Neuronal stem cell (in vitro differentiated cells): ENCODE measurements around the gene TMEM176B.

Source experiments
- DNase-seq: peaks from one replicate; pipeline ENCODE4 v3.0.0-alpha.2; 2013; ENCODE audit warnings: low spot score
- H2AFZ ChIP-seq: one replicate; pipeline ENCODE4 v1.6.1; 2013; ENCODE audit warnings: mild to moderate bottlenecking, low read length, inconsistent platforms
- H2AK5ac ChIP-seq: 2 replicates; pipeline ENCODE4 v1.6.1; 2013; ENCODE audit warnings: low read depth, mild to moderate bottlenecking, inconsistent platforms, low read length, moderate library complexity, mixed read lengths
- H2BK120ac ChIP-seq: 2 replicates; pipeline ENCODE4 v1.6.1; 2013; ENCODE audit warnings: low read depth, mild to moderate bottlenecking, inconsistent platforms, low read length, moderate library complexity, mixed read lengths
- H2BK12ac ChIP-seq: one replicate; pipeline ENCODE4 v1.6.1; 2013; ENCODE audit warnings: low read length, inconsistent platforms
- H2BK15ac ChIP-seq: 2 replicates; pipeline ENCODE4 v1.6.1; 2013; ENCODE audit warnings: mild to moderate bottlenecking, low read length, inconsistent platforms, mixed read lengths
- H2BK5ac ChIP-seq: one replicate; pipeline ENCODE4 v1.6.1; 2013; ENCODE audit warnings: inconsistent platforms, mild to moderate bottlenecking, low read length, moderate library complexity
- H3K14ac ChIP-seq: one replicate; pipeline ENCODE4 v1.6.1; 2013; ENCODE audit warnings: low read length, inconsistent platforms
- H3K18ac ChIP-seq: 2 replicates; pipeline ENCODE4 v1.6.1; 2013; ENCODE audit warnings: low read length, inconsistent platforms
- H3K23ac ChIP-seq: 2 replicates; pipeline ENCODE4 v1.6.1; 2013; ENCODE audit warnings: low read depth, mild to moderate bottlenecking, mixed read lengths, low read length, inconsistent platforms; ENCODE audit not compliant: poor library complexity
- H3K27ac ChIP-seq: replicated peaks from 3 replicates; pipeline ENCODE4 v1.5.1; 2013; ENCODE audit warnings: low read length, inconsistent platforms
- H3K27me3 ChIP-seq, 3 experiments: 2 replicates each; pipeline ENCODE4 v1.6.1; 2013; ENCODE audit warnings: low read length in 3 of 3, mild to moderate bottlenecking in 2 of 3, inconsistent platforms in 1 of 3, low read depth in 1 of 3, mixed read lengths in 1 of 3, moderate library complexity in 1 of 3; ENCODE audit not compliant: control insufficient read depth in 3 of 3, insufficient read depth in 3 of 3
- H3K36me3 ChIP-seq, 2 donors: replicated peaks in 1 of 2; 2 replicates each; pipeline ENCODE4 v1.6.1; 2013; ENCODE audit warnings: low read length in 2 of 2; ENCODE audit not compliant: control insufficient read depth in 2 of 2, insufficient read depth in 2 of 2
- H3K4ac ChIP-seq: 2 replicates; pipeline ENCODE4 v1.6.1; 2013; ENCODE audit warnings: inconsistent platforms, mild to moderate bottlenecking, low read length, moderate library complexity
- H3K4me1 ChIP-seq, 2 donors: 1 replicate in 1 of 2; 2 replicates in 1 of 2; pipeline ENCODE4 v1.6.1; 2013; ENCODE audit warnings: low read length in 2 of 2, low read depth in 1 of 2; ENCODE audit not compliant: control insufficient read depth in 2 of 2, insufficient read depth in 1 of 2
- H3K4me2 ChIP-seq: one replicate; pipeline ENCODE4 v1.6.1; 2013; ENCODE audit warnings: mild to moderate bottlenecking, low read length, inconsistent platforms; ENCODE audit not compliant: insufficient read depth, poor library complexity, severe bottlenecking
- H3K4me3 ChIP-seq, 2 donors: 2 replicates each; pipeline ENCODE4 v1.5.1; 2013; ENCODE audit warnings: low read length in 2 of 2, mild to moderate bottlenecking in 2 of 2, inconsistent platforms in 1 of 2, moderate library complexity in 1 of 2
- H3K79me1 ChIP-seq: one replicate; pipeline ENCODE4 v1.6.1; 2013; ENCODE audit warnings: low read depth, mild to moderate bottlenecking, inconsistent platforms, low read length, moderate library complexity
- H3K9ac ChIP-seq: one replicate; pipeline ENCODE4 v1.6.1; 2013; ENCODE audit warnings: mild to moderate bottlenecking, low read depth, low read length, inconsistent platforms; ENCODE audit not compliant: poor library complexity
- H3K9me3 ChIP-seq, 2 donors: replicated peaks in 1 of 2; 2 replicates each; pipeline versions ENCODE3 to v1.6.1; 2013; ENCODE audit warnings: low read length in 2 of 2, mild to moderate bottlenecking in 2 of 2, inconsistent platforms in 1 of 2, low read depth in 1 of 2, mixed read lengths in 1 of 2, moderate library complexity in 1 of 2; ENCODE audit not compliant: control insufficient read depth in 2 of 2, insufficient read depth in 1 of 2
- H4K8ac ChIP-seq: one replicate; pipeline ENCODE4 v1.6.1; 2013; ENCODE audit warnings: low read depth, mild to moderate bottlenecking, inconsistent platforms, low read length, moderate library complexity
- H4K91ac ChIP-seq: one replicate; pipeline ENCODE4 v1.6.1; 2013; ENCODE audit warnings: low read length, low read depth, mild to moderate bottlenecking, inconsistent platforms; ENCODE audit not compliant: poor library complexity
- WGBS, 2 donors: extraction: QIAGEN DNeasy Blood & Tissue Kit; methylation state at CpG; one replicate each; pipeline ENCODE4 v1.1.7; 2013; ENCODE audit warnings: missing lambda C conversion rate in 2 of 2, mixed read lengths in 1 of 2; ENCODE audit not compliant: insufficient read length in 2 of 2, insufficient replicate concordance in 1 of 2; ENCODE audit errors: extremely low coverage in 2 of 2; 5-methylcytosine and 5-hydroxymethylcytosine counted together

The TMEM176B gene

DNA sequence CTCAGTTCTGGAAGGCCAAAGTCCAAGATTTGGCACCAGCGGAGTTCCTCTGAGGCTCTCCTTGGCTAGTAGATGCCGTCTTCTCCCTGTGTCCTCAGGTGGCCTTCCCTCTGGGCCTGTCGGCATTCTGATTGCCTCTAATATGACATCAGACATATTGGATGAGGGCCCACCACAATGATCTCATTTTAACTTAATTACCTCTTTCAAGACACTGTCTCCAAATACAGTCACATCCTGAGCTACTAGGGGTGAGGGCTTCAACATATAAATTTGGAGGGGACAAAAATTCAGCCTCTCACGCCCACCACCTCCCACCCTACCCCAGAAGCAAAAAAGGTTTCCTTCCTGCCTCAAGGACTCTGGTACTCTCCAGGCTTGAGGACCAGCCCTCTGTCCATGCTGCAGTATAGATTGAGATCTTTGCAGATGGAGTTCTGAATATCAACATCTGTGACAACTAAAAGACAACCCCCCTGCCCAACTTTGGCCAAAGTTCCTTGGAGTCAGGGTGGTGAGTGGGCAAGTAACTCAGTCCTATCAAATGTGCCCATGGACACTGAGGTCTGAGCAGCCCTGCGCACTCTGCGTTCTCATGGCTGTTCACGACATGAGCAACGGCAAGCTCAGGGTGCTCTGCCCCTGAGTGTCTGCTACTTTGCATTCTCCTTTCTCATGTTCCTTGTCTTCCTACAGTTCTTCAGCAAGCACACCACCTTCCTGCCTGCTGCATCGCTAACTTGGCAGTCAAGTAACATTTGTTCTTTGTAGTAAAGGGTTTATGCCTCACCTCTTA is 11.5 kb downstream of the TMEM176B start:
- Histone ChIP-seq H3K27ac (no peak overlapping the region), H2BK5ac (no peak overlapping the region), H3K9ac (peak overlapping the region; percentile 27), H3K18ac (peak overlapping the region; percentile 18), H3K4me3 (no peak overlapping the region), H2AK5ac (no peak overlapping the region), H3K36me3 (no peaks in the 10 kb centered on the region), H3K4ac (no peak overlapping the region), H3K27me3 (peaks cover 0 to 42% (median 0%) of the 10 kb centered on the region in 3 experiments), H3K4me2 (no peak overlapping the region), H3K23ac (no peak overlapping the region), H2BK15ac (no peak overlapping the region), H3K79me1 (no peaks in the 10 kb centered on the region), H3K14ac (no peak overlapping the region), H2AFZ (no peak overlapping the region), H4K91ac (no peak overlapping the region), H2BK120ac (no peak overlapping the region), H2BK12ac (no peak overlapping the region), H3K9me3 (no peaks in the 10 kb centered on the region), H4K8ac (no peak overlapping the region), H3K4me1 (no peaks in the 10 kb centered on the region)
- no CpG with 5 or more reads among the region's 9 CpGs for WGBS, 2 donors
- no peak for DNase-seq

DNA sequence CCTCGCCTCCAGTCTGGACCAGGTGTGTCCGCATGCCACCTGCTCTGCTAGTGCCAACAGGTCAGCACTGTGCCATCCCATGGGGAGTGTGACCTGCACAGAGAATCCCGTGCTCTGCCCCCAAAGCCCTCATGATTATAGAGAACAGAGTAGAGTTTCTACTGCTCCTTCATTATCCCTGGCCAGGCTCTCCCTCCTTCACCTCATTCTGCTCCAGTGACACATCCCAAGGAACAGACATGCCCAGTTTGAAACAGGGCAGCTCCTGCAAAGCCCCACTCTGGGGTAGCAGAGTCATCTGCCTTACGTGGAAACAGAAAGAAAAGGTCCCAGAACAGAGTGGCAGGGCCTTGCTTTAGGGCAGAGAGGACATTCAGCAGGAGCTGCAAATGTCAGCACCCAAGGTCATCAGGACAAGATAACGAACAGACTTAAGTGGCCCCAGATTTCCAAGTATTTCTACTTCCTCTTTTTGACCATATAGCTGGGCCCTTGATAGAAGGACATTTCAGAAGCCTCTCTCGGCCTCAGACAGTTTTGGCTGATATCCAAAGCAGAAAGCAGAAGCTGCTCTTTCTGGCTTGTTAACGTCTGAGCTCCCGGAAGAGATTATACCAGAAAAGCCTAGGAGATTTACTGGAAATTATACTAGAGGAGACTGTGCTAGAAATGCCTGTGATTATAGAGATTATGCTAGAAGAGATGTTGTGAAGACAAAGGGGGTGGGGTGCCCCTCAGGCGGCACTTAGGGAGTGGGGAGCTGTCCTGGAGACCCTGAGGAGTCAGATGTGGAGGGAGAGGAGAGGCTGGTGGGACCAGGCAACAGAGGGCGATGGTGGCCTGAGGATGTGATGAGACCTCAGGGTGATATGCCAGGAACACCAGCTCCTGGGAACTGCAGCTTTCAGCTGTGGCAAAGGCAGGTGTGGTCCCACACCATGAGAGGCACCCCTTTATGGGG is 12.6 kb downstream of the TMEM176B start:
- Histone ChIP-seq H3K9ac (no peak overlapping the region), H2BK15ac (no peak overlapping the region), H3K79me1 (no peaks in the 10 kb centered on the region), H3K4me2 (no peak overlapping the region), H2BK12ac (no peak overlapping the region), H3K36me3 (no peaks in the 10 kb centered on the region), H3K4me3 (no peak overlapping the region), H3K18ac (no peak overlapping the region), H4K8ac (no peak overlapping the region), H3K4me1 (no peaks in the 10 kb centered on the region), H2AK5ac (no peak overlapping the region), H2AFZ (no peak overlapping the region), H3K14ac (no peak overlapping the region), H2BK5ac (peak overlapping the region; percentile 1), H3K27ac (no peak overlapping the region), H3K23ac (peak overlapping the region; percentile 32), H4K91ac (no peak overlapping the region), H3K27me3 (peaks cover 0 to 42% (median 0%) of the 10 kb centered on the region in 3 experiments), H3K9me3 (no peaks in the 10 kb centered on the region), H3K4ac (no peak overlapping the region), H2BK120ac (no peak overlapping the region)
- no CpG with 5 or more reads among the region's 10 CpGs for WGBS, 2 donors
- DNase-seq, result no peak

DNA sequence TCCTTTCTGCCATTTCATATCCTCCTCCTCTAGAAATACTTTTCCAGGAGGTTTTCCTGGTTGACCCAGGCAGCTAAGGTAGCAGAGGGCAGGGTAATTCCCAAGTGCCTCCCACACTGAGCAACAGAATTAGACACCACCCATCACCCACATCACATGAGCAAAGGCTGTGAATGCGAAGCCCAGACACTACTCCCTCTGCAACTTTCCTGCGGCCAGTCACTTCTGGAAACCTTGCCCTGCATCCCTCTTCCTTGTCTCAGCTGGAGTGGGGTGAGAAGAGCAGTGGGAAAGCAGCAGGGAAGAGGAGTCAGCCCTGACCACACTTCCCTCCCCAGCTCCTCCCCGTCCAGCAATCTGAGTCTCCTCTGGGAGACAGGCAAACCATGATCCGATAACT is 15.2 kb downstream of the TMEM176B start:
- H3K14ac ChIP-seq, result no peak overlapping the region
- H3K23ac ChIP-seq, result no peak overlapping the region
- H3K9ac ChIP-seq, result no peak overlapping the region
- no peak overlapping the region for H3K27ac ChIP-seq
- H3K4me3 ChIP-seq, result no peak overlapping the region
- H4K8ac ChIP-seq, result no peak overlapping the region
- H2BK15ac ChIP-seq, result no peak overlapping the region
- no peaks in the 10 kb centered on the region for H3K79me1 ChIP-seq
- no peaks in the 10 kb centered on the region for H3K9me3 ChIP-seq
- WGBS, 2 donors, result no CpG with 5 or more reads among the region's 4 CpGs
- no peaks in the 10 kb centered on the region for H3K4me1 ChIP-seq
- no peak overlapping the region for H3K4ac ChIP-seq
- no peak for DNase-seq
- H2AFZ ChIP-seq, result no peak overlapping the region
- H3K4me2 ChIP-seq, result no peak overlapping the region
- H3K36me3 ChIP-seq, result no peaks in the 10 kb centered on the region
- no peak overlapping the region for H2AK5ac ChIP-seq
- no peak overlapping the region for H4K91ac ChIP-seq
- H2BK5ac ChIP-seq, result no peak overlapping the region
- H2BK12ac ChIP-seq, result no peak overlapping the region
- peaks cover 0 to 43% (median 0%) of the 10 kb centered on the region in 3 experiments for H3K27me3 ChIP-seq
- no peak overlapping the region for H3K18ac ChIP-seq
- no peak overlapping the region for H2BK120ac ChIP-seq
